Panc1 (cell line): ENCODE measurements around the gene C12orf75. TPM values are rescaled to one million over a fixed set of nuclear protein-coding genes. Genes with fewer than 3 reads are reported as not detected.

Experiments
- ATAC-seq: fragments of 200-7000 bp; cut with Tn5 transposase; 2 replicates; pipeline ENCODE4 v1.9.1; 2020; ENCODE audit warnings: mild to moderate bottlenecking, moderate library complexity
- BruUV-seq: library from RNA; stranded (reverse); fragments of 400-500 nt; replicated peaks from 2 replicates; lab custom pipeline; 2021; lab: Mats Ljungman, UMichigan
- CTCF ChIA-PET: fragments of 300-600 bp; sonication (Branson Sonifier 250); formaldehyde crosslinking; loops from one replicate; lab custom pipeline; 2022; ENCODE audit warnings: antibody characterized with exemption; lab: Charles Lee
- POLR2A ChIA-PET: fragments of 300-600 bp; sonication (Branson Sonifier 250); formaldehyde crosslinking; loops from one replicate; lab custom pipeline; 2022; ENCODE audit warnings: antibody characterized with exemption; lab: Charles Lee
- DNase-seq: peaks from one replicate; pipeline ENCODE4 v3.0.0-alpha.2; 2010; ENCODE audit warnings: low read depth, low spot score
- H3K27ac ChIP-seq: 2 replicates; pipeline ENCODE4 v1.5.1; 2011; ENCODE audit warnings: mild to moderate bottlenecking, low read length, inconsistent platforms
- H3K27me3 ChIP-seq: fragments of 200-500 bp; sonication (Bioruptor generic); 2 replicates; pipeline ENCODE4 v1.6.0; 2014; ENCODE audit warnings: low read length, inconsistent platforms; ENCODE audit not compliant: control insufficient read depth, insufficient read depth
- H3K36me3 ChIP-seq: fragments of 200-500 bp; sonication (Bioruptor generic); 2 replicates; pipeline ENCODE4 v1.5.1; 2014; ENCODE audit warnings: inconsistent platforms, mild to moderate bottlenecking, low read length, moderate library complexity; ENCODE audit not compliant: control insufficient read depth, insufficient read depth
- H3K4me1 ChIP-seq: 2 replicates; pipeline ENCODE4 v1.5.1; 2011; ENCODE audit warnings: inconsistent platforms, mild to moderate bottlenecking, low read length, moderate library complexity; ENCODE audit not compliant: control insufficient read depth, insufficient read depth
- H3K4me3 ChIP-seq, 2 experiments: 2 replicates each; pipeline ENCODE4 v1.5.1; 2011 to 2012; ENCODE audit warnings: low read depth in 2 of 2, low read length in 2 of 2, mild to moderate bottlenecking in 2 of 2, inconsistent platforms in 1 of 2, moderate library complexity in 1 of 2
- H3K9me3 ChIP-seq: fragments of 200-500 bp; sonication (Bioruptor generic); 2 replicates; pipeline ENCODE4 v1.5.1; 2014; ENCODE audit warnings: low read depth, mild to moderate bottlenecking, inconsistent platforms, low read length, moderate library complexity; ENCODE audit not compliant: control insufficient read depth, insufficient read depth
- POLR2AphosphoS5 ChIP-seq: IDR thresholded peaks from 2 replicates; pipeline ENCODE4 v1.6.1; 2012; ENCODE audit warnings: mild to moderate bottlenecking, low read depth, low read length, moderate library complexity
- REST ChIP-seq, 2 experiments: IDR thresholded peaks; 2 replicates each; pipeline ENCODE4 v1.6.1; 2011 to 2012; ENCODE audit warnings: low read depth in 2 of 2, control low read depth in 1 of 2, low read length in 1 of 2, mild to moderate bottlenecking in 1 of 2, moderate library complexity in 1 of 2; ENCODE audit not compliant: insufficient read depth in 1 of 2
- SIN3A ChIP-seq: IDR thresholded peaks from 2 replicates; pipeline ENCODE4 v1.6.1; 2012; ENCODE audit warnings: low read depth, mild to moderate bottlenecking, low read length, moderate library complexity, borderline replicate concordance; ENCODE audit not compliant: insufficient read depth
- TCF7L2 ChIP-seq: IDR thresholded peaks from 2 replicates; pipeline ENCODE4 v1.6.1; 2011; ENCODE audit warnings: mild to moderate bottlenecking, low read depth, low read length, inconsistent platforms
- in situ Hi-C: cut with HindIII; loops from 2 replicates; pipeline ENCODE4 v1.10.0; 2016; ENCODE audit warnings: low sequenced_read_pairs, low pct_unique_long_range_greater_than_20kb
- intact Hi-C: fragments of 100-400 bp; cut with micrococcal nuclease; formaldehyde crosslinking; loops from one replicate; pipeline ENCODE4 v1.10.0; 2022; ENCODE audit not compliant: unreplicated experiment
- total RNA-seq: library from RNA; stranded (reverse); gene quantifications from one replicate; pipeline ENCODE4 v1.2.1, GENCODE V29; 2021; ENCODE audit not compliant: unreplicated experiment
- TF ChIP-seq, protein P1 (sequence below): fragments of 450-650 bp; IDR thresholded peaks from 2 replicates; pipeline ENCODE4 v1.5.1; 2017; ENCODE audit warnings: mild to moderate bottlenecking

C12orf75 gene
- total RNA-seq, 1 experiment from 2014 or later = 132 TPM

GRCh38 chr12:105337391-105337790 is 6.9 kb downstream of the C12orf75 start:
- Histone ChIP-seq H3K36me3 (no peaks in the 10 kb centered on the region), H3K27ac (no peak overlapping the region)

GRCh38 chr12:105338966-105339365 is 8.5 kb downstream of the C12orf75 start:
- ATAC-seq (no peak), DNase-seq (no peak)
- Histone ChIP-seq H3K4me1 (peaks cover 10% of the 10 kb centered on the region), H3K4me3 (no peak overlapping the region), H3K27me3 (no peaks in the 10 kb centered on the region), H3K27ac (no peak overlapping the region), H3K9me3 (peaks cover 3% of the 10 kb centered on the region; the same call in 1 of the 2 replicates), H3K36me3 (no peaks in the 10 kb centered on the region)
- POLR2A ChIA-PET = no interaction called here
- no TSS peak for BruUV-seq
- intact Hi-C loops = no loop called here
- in situ Hi-C loops = no loop called here
- CTCF ChIA-PET = no interaction called here
- TF ChIP-seq POLR2AphosphoS5 (no peak), TCF7L2 (no peak), SIN3A (no peak), REST (IDR thresholded peaks at IDR 0.05; ENCODE audit: insufficient read depth in 1 of 2, low read depth in 2 of 2, low read length in 1 of 2) (no peak)
- TF ChIP-seq, protein P1, sequence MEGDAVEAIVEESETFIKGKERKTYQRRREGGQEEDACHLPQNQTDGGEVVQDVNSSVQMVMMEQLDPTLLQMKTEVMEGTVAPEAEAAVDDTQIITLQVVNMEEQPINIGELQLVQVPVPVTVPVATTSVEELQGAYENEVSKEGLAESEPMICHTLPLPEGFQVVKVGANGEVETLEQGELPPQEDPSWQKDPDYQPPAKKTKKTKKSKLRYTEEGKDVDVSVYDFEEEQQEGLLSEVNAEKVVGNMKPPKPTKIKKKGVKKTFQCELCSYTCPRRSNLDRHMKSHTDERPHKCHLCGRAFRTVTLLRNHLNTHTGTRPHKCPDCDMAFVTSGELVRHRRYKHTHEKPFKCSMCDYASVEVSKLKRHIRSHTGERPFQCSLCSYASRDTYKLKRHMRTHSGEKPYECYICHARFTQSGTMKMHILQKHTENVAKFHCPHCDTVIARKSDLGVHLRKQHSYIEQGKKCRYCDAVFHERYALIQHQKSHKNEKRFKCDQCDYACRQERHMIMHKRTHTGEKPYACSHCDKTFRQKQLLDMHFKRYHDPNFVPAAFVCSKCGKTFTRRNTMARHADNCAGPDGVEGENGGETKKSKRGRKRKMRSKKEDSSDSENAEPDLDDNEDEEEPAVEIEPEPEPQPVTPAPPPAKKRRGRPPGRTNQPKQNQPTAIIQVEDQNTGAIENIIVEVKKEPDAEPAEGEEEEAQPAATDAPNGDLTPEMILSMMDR = no peak

More at GRCh38 chr12:105337391-105337790, 6.9 kb downstream of the C12orf75 start:
- TF ChIP-seq, protein P1 = no peak
- no peak for TF ChIP-seq REST (IDR thresholded peaks at IDR 0.05; ENCODE audit: insufficient read depth in 1 of 2, low read depth in 2 of 2, low read length in 1 of 2)
- ChIA-PET POLR2A (no interaction called here), CTCF (no interaction called here)
- Histone ChIP-seq H3K27me3 (no peaks in the 10 kb centered on the region), H3K4me3 (no peak overlapping the region), H3K4me1 (peaks cover 17% of the 10 kb centered on the region), H3K9me3 (peaks cover 3% of the 10 kb centered on the region; the same call in 1 of the 2 replicates)
- in situ Hi-C loops (no loop called here), intact Hi-C loops (no loop called here)
- ATAC-seq (no peak), DNase-seq (no peak)
- no TSS peak for BruUV-seq
